HG03025 (cell line): ENCODE measurements around the gene SGPL1.
"Not testable (repeated sequence)": the region's sequence is repeated elsewhere in the genome, so short reads cannot be mapped to it uniquely, and the experiment has no call there.

ENCODE experiments used
- ATAC-seq: cut with Tn5 transposase; IDR thresholded peaks from one replicate; pipeline ENCODE4 v1.9.1; 2021; ENCODE audit warnings: mild to moderate bottlenecking, moderate library complexity; ENCODE audit not compliant: unreplicated experiment, low FRiP score

The SGPL1 gene

DNA sequence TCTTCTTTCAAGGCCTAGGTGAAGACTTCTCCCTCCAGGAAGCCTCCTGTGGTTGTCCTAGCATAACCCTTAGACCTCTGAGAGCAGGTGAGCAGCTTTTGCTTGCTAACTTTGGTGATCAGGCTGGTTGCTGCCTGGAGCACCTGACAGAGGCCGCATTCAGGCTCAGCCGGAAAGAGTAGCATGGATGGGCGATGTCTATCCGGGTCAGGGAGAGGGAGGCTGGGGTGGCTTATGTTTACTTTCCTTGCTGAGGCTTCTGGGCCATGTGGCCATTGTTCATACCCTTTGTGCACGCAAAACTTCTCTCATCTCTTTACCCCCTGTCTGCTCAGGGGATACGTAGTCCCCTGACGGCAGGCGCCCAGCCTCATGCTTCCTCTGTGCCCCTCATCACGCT is 100.1 kb downstream of the SGPL1 start:
- no peak for ATAC-seq

DNA sequence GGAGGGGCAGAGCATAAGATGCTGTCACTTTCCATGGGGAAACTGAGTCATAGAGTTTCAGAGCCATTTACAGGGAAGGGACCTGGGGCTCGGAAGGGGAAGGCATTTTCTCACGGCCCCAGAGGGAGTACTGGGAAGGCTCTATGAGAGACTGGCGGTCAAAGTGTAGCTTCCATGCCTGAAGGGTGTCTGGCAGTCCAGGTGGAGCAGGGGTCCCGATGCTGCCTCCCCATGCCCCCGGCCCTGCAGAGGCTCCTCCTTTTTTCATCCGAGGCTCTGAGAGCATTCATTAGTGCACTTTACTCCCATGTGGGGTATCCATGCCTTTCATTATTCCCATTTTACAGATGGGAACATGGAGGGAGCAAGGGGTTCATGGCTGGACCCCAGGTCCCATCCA is 100.5 kb downstream of the SGPL1 start:
- no peak for ATAC-seq

GRCh38 chr10:70917226-70917625 is 101.5 kb downstream of the SGPL1 start:
- no peak for ATAC-seq

- ATAC-seq, result no peak
Observed at GRCh38 chr10:70917635-70918034, 101.9 kb downstream of the SGPL1 start.

- no peak for ATAC-seq
Observed at GRCh38 chr10:70918851-70919530, 103.2 kb downstream of the SGPL1 start.

DNA sequence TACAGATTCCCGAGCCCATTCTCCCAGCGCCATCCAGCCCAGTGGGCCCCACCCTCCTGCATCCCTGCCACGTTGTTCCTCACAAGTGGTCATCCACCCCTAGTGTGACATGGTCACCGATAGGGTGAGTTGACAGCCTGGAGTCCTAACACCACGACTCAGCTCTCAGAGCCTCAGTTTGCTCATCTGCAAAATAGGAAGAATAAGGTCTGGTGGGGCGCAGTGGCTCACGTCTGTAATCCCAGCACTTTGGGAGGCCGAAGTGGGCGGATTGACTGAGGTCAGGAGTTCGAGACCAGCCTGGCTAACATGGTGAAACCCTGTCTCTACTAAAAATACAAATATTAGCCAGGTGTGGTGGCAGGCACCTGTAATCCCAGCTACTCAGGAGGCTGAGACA is 104.2 kb downstream of the SGPL1 start:
- not testable (repeated sequence) for ATAC-seq

- ATAC-seq, result no peak
Observed at GRCh38 chr10:70920519-70920918, 104.8 kb downstream of the SGPL1 start.

DNA sequence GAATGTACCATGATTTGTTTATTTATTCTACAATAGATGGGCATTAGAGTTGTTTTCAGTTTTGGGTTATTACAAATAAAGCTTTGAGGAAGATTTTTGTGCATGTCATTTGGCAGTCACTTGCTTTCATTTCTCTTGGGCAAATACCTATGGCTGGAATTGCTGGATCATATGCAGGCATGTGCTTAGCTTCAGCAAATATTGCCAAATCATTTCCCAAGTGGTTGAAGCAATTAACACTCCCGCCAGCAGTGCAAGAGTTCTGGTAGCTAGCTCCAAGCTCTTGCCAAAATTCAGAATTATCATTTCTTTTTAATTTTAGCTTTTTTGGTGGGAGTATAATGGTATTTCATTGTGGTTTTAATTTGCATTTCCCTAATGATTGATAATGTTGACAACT is 105.5 kb downstream of the SGPL1 start:
- ATAC-seq, result no peak

DNA sequence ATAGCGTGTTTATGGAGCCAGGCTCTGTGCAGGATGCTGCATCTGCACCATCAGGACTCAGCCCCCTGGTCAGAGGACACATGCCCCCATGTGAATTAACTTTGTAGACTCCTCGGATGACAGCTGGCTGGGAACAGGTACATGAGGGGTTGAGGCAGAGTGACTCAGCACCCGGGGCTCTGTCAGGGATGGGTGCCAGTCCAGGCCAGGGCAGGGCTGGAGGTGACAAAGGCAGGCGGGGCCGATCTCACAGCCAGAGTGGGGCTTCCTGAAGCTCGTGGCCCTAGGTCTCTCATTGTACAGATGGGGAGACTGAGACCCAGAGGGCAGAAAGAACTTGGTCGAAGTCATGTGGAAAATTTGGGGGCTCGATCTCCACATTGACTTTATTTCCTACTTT is 107.9 kb downstream of the SGPL1 start:
- ATAC-seq, result no peak

DNA sequence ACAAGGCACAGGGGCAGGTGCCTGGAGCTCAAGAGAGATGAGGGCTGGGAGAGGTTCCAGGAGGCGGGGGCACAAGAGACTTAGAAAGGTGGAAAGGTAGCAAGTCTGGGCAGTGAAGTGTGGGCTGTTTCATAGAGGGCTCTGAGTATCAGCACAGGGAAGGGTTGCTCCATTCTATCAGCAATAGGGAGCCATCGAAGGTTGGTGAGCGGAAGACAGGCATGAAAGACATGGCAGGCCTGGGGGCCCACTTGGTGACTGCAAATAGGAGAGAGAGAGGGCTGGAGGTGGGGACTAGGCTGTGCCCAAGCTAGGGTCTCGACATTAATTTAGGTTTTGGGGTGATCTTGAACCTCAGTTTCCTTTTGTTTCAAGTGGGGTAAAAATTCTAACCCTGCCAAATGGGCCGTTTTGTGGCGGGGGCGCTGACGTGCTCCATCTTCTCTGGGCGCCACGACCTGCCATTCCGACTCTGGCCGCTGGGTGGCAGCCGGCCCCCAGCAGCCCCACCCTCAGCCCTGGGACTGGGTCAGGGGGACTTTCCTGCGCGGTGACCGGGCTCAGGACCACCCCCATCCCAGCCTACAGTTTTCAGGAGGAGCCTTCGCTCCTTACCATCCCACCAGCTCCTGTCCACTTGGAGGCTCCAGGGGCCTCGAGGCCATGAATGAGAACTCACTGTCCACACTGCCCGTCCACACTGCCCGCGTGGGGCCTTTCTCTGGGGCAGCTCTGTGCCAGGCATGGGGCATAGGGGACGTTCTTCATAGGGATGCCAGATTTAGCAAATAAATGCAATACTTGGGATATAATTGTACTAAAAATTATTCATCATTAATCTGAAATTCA is 109.9 kb downstream of the SGPL1 start:
- ATAC-seq, result no peak

- no peak for ATAC-seq
Observed at GRCh38 chr10:70926226-70927000, 110.7 kb downstream of the SGPL1 start.

DNA sequence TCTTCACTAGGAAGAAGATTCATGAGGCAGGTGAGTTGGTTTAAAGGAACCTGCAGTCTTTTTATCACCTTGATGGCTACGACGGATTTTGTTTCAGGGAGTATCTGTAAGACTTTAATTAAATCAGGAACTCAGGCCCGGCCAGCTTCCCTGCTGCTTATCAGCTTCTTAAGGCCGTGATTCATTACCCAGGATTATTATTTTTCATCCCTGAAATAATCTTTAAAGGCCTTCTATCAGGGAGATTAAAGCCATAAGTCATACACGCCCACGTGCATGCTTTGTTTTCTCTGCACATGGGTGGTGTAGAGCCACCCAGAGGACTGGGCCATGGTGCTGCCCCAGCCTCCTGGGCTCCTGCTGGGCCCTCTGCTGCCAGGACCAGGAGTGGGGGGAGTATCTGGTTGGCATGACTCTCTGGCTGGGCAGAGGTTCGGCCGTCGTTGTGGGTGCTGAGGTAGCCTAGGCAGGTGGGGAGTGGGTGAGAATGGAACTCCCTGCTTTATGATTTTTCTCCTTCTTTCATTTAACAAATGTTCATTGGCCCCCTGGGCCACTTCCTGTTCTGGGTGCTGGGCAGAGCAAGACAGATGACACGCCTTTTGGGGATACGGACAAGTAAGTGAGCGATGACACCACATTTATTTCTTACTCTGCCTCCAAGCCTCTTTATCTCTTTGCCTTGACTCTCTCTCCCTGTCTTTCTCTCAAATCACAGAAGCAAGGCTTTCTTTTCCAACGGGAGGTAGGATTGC is 111.6 kb downstream of the SGPL1 start:
- ATAC-seq, result no peak

- ATAC-seq, result no peak
Observed at GRCh38 chr10:70928140-70928539, 112.4 kb downstream of the SGPL1 start.

- ATAC-seq, result no peak
Observed at GRCh38 chr10:70930263-70931000, 114.7 kb downstream of the SGPL1 start.
